ENCODE data around the gene ERI3.

The ERI3 gene

GRCh38 chr1:44200336-44200735 is 154.7 kb downstream of the ERI3 start:
- TF ChIP-seq CTCF (IDR thresholded peaks at IDR 0.05; ENCODE audit: low read depth, low read length) = no peak
- no peak overlapping the region for H3K4me3 ChIP-seq (ENCODE audit: low read depth, low read length)

- H3K4me3 ChIP-seq (ENCODE audit: low read depth, low read length) = no peak overlapping the region
- no peak for TF ChIP-seq CTCF (IDR thresholded peaks at IDR 0.05; ENCODE audit: low read depth, low read length)
Observed at GRCh38 chr1:44174630-44175029, 180.4 kb downstream of the ERI3 start.
